Urinary bladder (tissue), 4 donors: Measurements from ENCODE around the gene ADGRV1. TPM values are rescaled to one million over a fixed set of nuclear protein-coding genes. Genes with fewer than 3 reads are reported as not detected.

Experiments
- DNase-seq: peaks from one replicate; pipeline ENCODE4 v3.0.0-alpha.2; 2015; ENCODE audit errors: extremely low spot score
- H3K27ac ChIP-seq: one replicate; pipeline ENCODE4 v1.5.1; 2013; ENCODE audit warnings: low read depth, mild to moderate bottlenecking, moderate library complexity
- H3K36me3 ChIP-seq: one replicate; pipeline ENCODE4 v1.6.1; 2013; ENCODE audit warnings: mild to moderate bottlenecking, moderate library complexity; ENCODE audit not compliant: insufficient read depth
- H3K4me1 ChIP-seq: one replicate; pipeline ENCODE4 v1.6.1; 2013; ENCODE audit warnings: mild to moderate bottlenecking, moderate library complexity; ENCODE audit not compliant: insufficient read depth
- H3K4me3 ChIP-seq: one replicate; pipeline ENCODE4 v1.5.1; 2013; ENCODE audit warnings: low read depth, low read length
- WGBS: extraction: QIAGEN DNeasy Blood & Tissue Kit; methylation state at CpG from one replicate; pipeline ENCODE4 v1.1.7; 2013; 5-methylcytosine and 5-hydroxymethylcytosine counted together
- polyA plus RNA-seq: library from polyadenylated mRNA; stranded (reverse); fragments of 200-250 nt; gene quantifications from one replicate; pipeline ENCODE4 v1.2.3, GENCODE V29; 2013
- total RNA-seq: library from RNA; depleted of rRNA; stranded (reverse); fragments of >200 nt; gene quantifications from one replicate; pipeline ENCODE4 v1.2.3, GENCODE V29; 2014
- donor health status: healthy with polysubstance abuse.
- donor health status: healthy.

ADGRV1 gene
- total and polyA plus RNA-seq, 2 donors: 4.0 to 6.6 TPM

GRCh38 chr5:91211997-91212713, 653.6 kb downstream of the ADGRV1 start:
- Histone ChIP-seq H3K4me1 (no peaks in the 10 kb centered on the region), H3K27ac (peak overlapping the region; percentile 33), H3K36me3 (no peaks in the 10 kb centered on the region), H3K4me3 (no peak overlapping the region)
- 58% methylated on average over 6 of the region's 6 CpGs for WGBS
- DNase-seq: no peak

- Histone ChIP-seq H3K4me1 (no peaks in the 10 kb centered on the region), H3K27ac (peak overlapping the region; percentile 33), H3K4me3 (no peak overlapping the region), H3K36me3 (no peaks in the 10 kb centered on the region)
- WGBS: 40% methylated on average over 1 of the region's 1 CpG
- peak; percentile 70 for DNase-seq
Observed at GRCh38 chr5:91212714-91213092, 654.1 kb downstream of the ADGRV1 start.

Other genes starting within 250 kb of the ADGRV1 start
- gene CETN3, start 149.0 kb upstream of the ADGRV1 start, total RNA-seq: 40.2 TPM
- 20.0 TPM for gene CETN3, start 149.0 kb upstream of the ADGRV1 start, polyA plus RNA-seq
- gene MBLAC2, start 84.0 kb upstream of the ADGRV1 start, total RNA-seq: 11.3 TPM
- gene MBLAC2, start 84.0 kb upstream of the ADGRV1 start, polyA plus RNA-seq: 6.6 TPM
- gene POLR3G, start 83.9 kb upstream of the ADGRV1 start, total RNA-seq: 4.0 TPM
- gene POLR3G, start 83.9 kb upstream of the ADGRV1 start, polyA plus RNA-seq: 1.1 TPM
- 48.1 TPM for gene LYSMD3, start 29.2 kb upstream of the ADGRV1 start, total RNA-seq
- 10.3 TPM for gene LYSMD3, start 29.2 kb upstream of the ADGRV1 start, polyA plus RNA-seq